K562 (cell line): ENCODE results near the gene MARCKSL1.

Source experiments
- CBFB ChIP-seq: sonication (generic); formaldehyde crosslinking; IDR thresholded peaks from 2 replicates; pipeline ENCODE4 v1.4.0; 2020; ENCODE audit warnings: mild to moderate bottlenecking, missing genetic modification reagents
- JUND ChIP-seq, 2 experiments: IDR thresholded peaks; 2 replicates in 1 of 2; 3 replicates in 1 of 2; pipeline ENCODE4 v1.6.1; 2011; ENCODE audit warnings: borderline replicate concordance in 2 of 2, low read depth in 2 of 2, low read length in 2 of 2, improper control_type of control experiment in 1 of 2, missing biosample characterization in 1 of 2, missing genetic modification characterization in 1 of 2, missing genetic modification reagents in 1 of 2
- MYC ChIP-seq, 2 experiments: fragments of 250-450 bp in 1 of 2; sonication (Bioruptor Pico) in 1 of 2; IDR thresholded peaks; 2 replicates each; pipeline versions ENCODE4 v1.5.1 to v1.6.1; 2012 to 2021; ENCODE audit warnings: low read depth in 2 of 2, borderline replicate concordance in 1 of 2, improper control_type of control experiment in 1 of 2, low read length in 1 of 2, mild to moderate bottlenecking in 1 of 2, moderate library complexity in 1 of 2
- RAD21 ChIP-seq, 2 experiments: fragments of 250-450 bp in 1 of 2; fragments of 450-650 bp in 1 of 2; sonication (Bioruptor Pico) in 1 of 2; formaldehyde crosslinking in 1 of 2; IDR thresholded peaks in 1 of 2; conservative IDR thresholded peaks in 1 of 2; 2 replicates each; pipeline versions ENCODE4 v1.4.0 to v1.8.0; 2020 to 2022; ENCODE audit warnings: mild to moderate bottlenecking in 2 of 2, moderate library complexity in 1 of 2
- SMC3 ChIP-seq: conservative IDR thresholded peaks from 2 replicates; pipeline ENCODE4 v1.6.1; 2011; ENCODE audit warnings: low read depth, low read length, improper control_type of control experiment; ENCODE audit not compliant: insufficient read depth
- SRF ChIP-seq, 2 experiments: fragments of 250-450, 450-650 bp in 1 of 2; sonication (Bioruptor Pico) in 1 of 2; sonication (generic) in 1 of 2; formaldehyde crosslinking; IDR thresholded peaks; 2 replicates each; pipeline versions ENCODE4 v1.5.0 to v1.5.1; 2020 to 2022; ENCODE audit warnings: mild to moderate bottlenecking in 1 of 2, missing genetic modification reagents in 1 of 2
- TEAD4 ChIP-seq, 2 experiments: sonication (generic) in 1 of 2; formaldehyde crosslinking in 1 of 2; IDR thresholded peaks; 2 replicates each; pipeline versions ENCODE4 v1.6.1 to v1.8.0; 2012 to 2022; ENCODE audit warnings: borderline replicate concordance in 1 of 2, inconsistent platforms in 1 of 2, low read length in 1 of 2, mild to moderate bottlenecking in 1 of 2, missing genetic modification reagents in 1 of 2
- TF ChIP-seq, protein P1 (sequence below): fragments of 450-650 bp; IDR thresholded peaks from 2 replicates; pipeline ENCODE4 v1.6.1; 2016; ENCODE audit warnings: low read depth, mild to moderate bottlenecking, moderate library complexity

DNA sequence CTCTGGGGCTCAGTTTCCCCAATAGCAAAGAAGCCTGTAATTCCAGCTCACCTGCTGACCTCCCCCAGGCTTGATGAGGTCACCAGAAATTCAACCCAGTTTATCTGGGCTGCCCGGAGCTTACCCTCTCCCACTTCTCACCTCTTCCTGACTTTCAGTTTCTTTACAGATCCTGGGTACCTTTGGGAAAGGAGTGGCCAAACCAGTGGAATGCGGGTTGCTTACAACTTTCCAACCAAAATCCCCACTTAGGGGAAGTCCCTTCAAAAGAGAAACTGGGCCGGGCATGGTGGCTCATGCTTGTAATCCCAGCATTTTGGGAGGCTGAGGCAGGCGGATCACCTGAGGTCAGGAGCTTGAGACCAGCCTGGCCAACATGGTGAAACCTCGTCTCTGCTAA, 5.9 kb upstream of the MARCKSL1 start:
- no peak for TF ChIP-seq SMC3
- no peak for TF ChIP-seq JUND (IDR thresholded peaks at IDR 0.05; ENCODE audit: borderline replicate concordance, low read depth, low read length)
- TF ChIP-seq JUND (tag; IDR thresholded peaks at IDR 0.05; ENCODE audit: borderline replicate concordance, low read depth, low read length), result no peak
- no peak for TF ChIP-seq TEAD4 (IDR thresholded peaks at IDR 0.05; ENCODE audit: low read length)
- TF ChIP-seq TEAD4 (CRISPR knock-in tag; IDR thresholded peaks at IDR 0.05; ENCODE audit: borderline replicate concordance), result no peak
- no peak for TF ChIP-seq CBFB
- TF ChIP-seq, protein P1, sequence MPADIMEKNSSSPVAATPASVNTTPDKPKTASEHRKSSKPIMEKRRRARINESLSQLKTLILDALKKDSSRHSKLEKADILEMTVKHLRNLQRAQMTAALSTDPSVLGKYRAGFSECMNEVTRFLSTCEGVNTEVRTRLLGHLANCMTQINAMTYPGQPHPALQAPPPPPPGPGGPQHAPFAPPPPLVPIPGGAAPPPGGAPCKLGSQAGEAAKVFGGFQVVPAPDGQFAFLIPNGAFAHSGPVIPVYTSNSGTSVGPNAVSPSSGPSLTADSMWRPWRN, result no peak
- no peak for TF ChIP-seq MYC (IDR thresholded peaks at IDR 0.05; ENCODE audit: low read depth, low read length)
- no peak for TF ChIP-seq MYC (CRISPR knock-in tag; IDR thresholded peaks at IDR 0.05; ENCODE audit: borderline replicate concordance, low read depth)
- TF ChIP-seq RAD21 (CRISPR knock-in tag; conservative IDR thresholded peaks at IDR 0.05 in 1 of 2, IDR thresholded peaks at IDR 0.05 in 1 of 2), result no peak
- no peak for TF ChIP-seq SRF (CRISPR knock-in tag; IDR thresholded peaks at IDR 0.05)
